ENCODE data around the gene TRAK1. TPM values are rescaled to one million over a fixed set of nuclear protein-coding genes. Genes with fewer than 3 reads are reported as not detected.
A peak's percentile ranks its signal among the peaks of the same experiment; 100 is the strongest.

Gene TRAK1
- total and polyA plus RNA-seq, 2 of the 4 experiments (the other 2 are of a cell fraction) = 25.6 to 28.1 TPM

DNA sequence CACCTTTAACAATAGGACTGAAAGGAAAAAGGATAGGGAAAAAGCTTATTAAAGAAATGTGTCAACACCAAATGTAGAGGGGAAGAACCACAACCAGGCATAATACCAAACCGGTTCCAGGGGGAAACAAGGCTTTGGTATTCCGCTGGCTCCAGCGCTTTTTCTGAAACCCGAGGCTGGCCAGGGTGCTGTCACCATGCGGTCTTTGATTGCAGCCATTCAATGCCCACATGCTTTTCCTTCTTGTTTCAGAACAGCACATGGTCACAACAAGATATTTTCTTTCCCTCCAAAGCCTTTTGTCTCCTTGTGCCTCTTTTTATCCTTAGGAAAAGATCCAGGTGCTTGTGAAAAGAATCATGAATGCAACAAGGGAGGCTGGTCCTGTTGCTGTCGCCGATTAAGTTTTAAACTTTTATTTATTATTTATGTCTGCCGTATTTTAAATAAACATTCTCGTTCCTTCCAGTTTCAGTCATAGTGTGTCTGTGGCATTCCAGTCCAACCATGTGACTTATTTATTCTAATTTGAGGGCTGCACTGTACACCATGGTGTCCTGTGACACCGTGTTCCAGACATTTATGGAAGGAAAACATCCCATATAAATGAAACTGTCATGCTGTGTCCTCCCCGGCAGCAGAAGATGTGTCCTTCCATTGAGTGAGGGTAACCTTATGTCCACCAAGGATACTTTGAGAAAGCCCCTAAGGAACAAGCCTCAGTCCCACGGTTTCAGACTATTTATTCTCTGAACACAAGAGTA is 133.7 kb downstream of the TRAK1 start:
- no peak overlapping the region for H4K8ac ChIP-seq (ENCODE audit: low read depth in 2 of 2, low read length in 2 of 2)
- H3K4me3 ChIP-seq (ENCODE audit: insufficient read depth, low read depth, low read length) = no peak overlapping the region
- H2BK5ac ChIP-seq (ENCODE audit: low read depth, low read length, poor library complexity, severe bottlenecking) = no peak overlapping the region
- H3K9ac ChIP-seq (ENCODE audit: low read depth, low read length) = no peak overlapping the region
- no peak overlapping the region for H4K5ac ChIP-seq (ENCODE audit: low read depth, low read length)
- peaks cover 18% of the 10 kb centered on the region for H3K36me3 ChIP-seq (ENCODE audit: control insufficient read depth, insufficient read depth, low read length)
- no peak overlapping the region for H3K23ac ChIP-seq (ENCODE audit: low read depth, low read length)
- H2BK15ac ChIP-seq (ENCODE audit: low read depth, low read length) = no peak overlapping the region
- no peak overlapping the region for H3K14ac ChIP-seq (replicated peaks; ENCODE audit: low read depth, low read length)
- peaks cover 15% of the 10 kb centered on the region for H3K9me1 ChIP-seq (ENCODE audit: insufficient read depth, low read length)
- peaks cover 6% of the 10 kb centered on the region for H3K4me1 ChIP-seq (ENCODE audit: control insufficient read depth, insufficient read depth, low read length)
- H3K4me2 ChIP-seq (ENCODE audit: low read depth, low read length) = no peak overlapping the region
- no peaks in the 10 kb centered on the region for H3K9me3 ChIP-seq (ENCODE audit: control insufficient read depth, insufficient read depth, low read length)
- intact Hi-C loops (cut with micrococcal nuclease) = loop anchor here (5.0 kb wide), 1 partner anchor 108 kb away; no protein-coding TSS in a partner anchor
- H4K91ac ChIP-seq (ENCODE audit: insufficient read depth, low read depth, low read length) = no peak overlapping the region
- H3K27me3 ChIP-seq (ENCODE audit: control insufficient read depth, insufficient read depth, low read length) = no peaks in the 10 kb centered on the region
- no peak overlapping the region for H3K27ac ChIP-seq (ENCODE audit: insufficient read depth, low read length)
- ChIA-PET POLR2A (ENCODE audit: unreplicated experiment) (no interaction called here), CTCF (interaction anchor here (0.6 to 1.6 kb wide), 3 partner anchors 23 to 219 kb away, joined by 3 to 5 read pairs (median 3); no protein-coding TSS in a partner anchor)
- H3K56ac ChIP-seq (ENCODE audit: extremely low read depth, insufficient read depth, low read length) = no peak overlapping the region
- TF ChIP-seq MAZ (IDR thresholded peaks at IDR 0.05; ENCODE audit: borderline replicate concordance, low read depth, low read length) = no peak
- no peak for TF ChIP-seq RFX5 (IDR thresholded peaks at IDR 0.05; ENCODE audit: low read depth, low read length)
- TF ChIP-seq FOS (IDR thresholded peaks at IDR 0.05; ENCODE audit: low read depth, low read length) = no peak
- TF ChIP-seq CEBPB (IDR thresholded peaks at IDR 0.05; ENCODE audit: low read depth, low read length) = no peak
- TF ChIP-seq RAD21 (IDR thresholded peaks at IDR 0.05; ENCODE audit: low read length) = no peak
- TF ChIP-seq MXI1 (IDR thresholded peaks at IDR 0.05; ENCODE audit: borderline replicate concordance, low read depth, low read length) = no peak
- TF ChIP-seq, protein P1, sequence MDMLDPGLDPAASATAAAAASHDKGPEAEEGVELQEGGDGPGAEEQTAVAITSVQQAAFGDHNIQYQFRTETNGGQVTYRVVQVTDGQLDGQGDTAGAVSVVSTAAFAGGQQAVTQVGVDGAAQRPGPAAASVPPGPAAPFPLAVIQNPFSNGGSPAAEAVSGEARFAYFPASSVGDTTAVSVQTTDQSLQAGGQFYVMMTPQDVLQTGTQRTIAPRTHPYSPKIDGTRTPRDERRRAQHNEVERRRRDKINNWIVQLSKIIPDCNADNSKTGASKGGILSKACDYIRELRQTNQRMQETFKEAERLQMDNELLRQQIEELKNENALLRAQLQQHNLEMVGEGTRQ (IDR thresholded peaks at IDR 0.05; ENCODE audit: low read depth, low read length) = peak; percentile 54; the same call in 1 of the 2 replicates
- TF ChIP-seq NFE2L2 (IDR thresholded peaks at IDR 0.05; ENCODE audit: low read depth, low read length) = no peak
- in situ Hi-C loops (cut with MboI; ENCODE audit: low sequenced_read_pairs) = loop anchor here (10.0 kb wide), 1 partner anchor 220 kb away; no protein-coding TSS in a partner anchor
- no peak overlapping the region for H3K18ac ChIP-seq (ENCODE audit: low read depth, low read length)
- 0 out of 2 replicates have a peak overlapping the region, but pooled peaks have one; percentile 63 for H2AK5ac ChIP-seq (ENCODE audit: low read depth, low read length)
- DNase-seq (peak; percentile 12), ATAC-seq (ENCODE audit: low read depth) (peak; percentile 84)
- H4K20me1 ChIP-seq (ENCODE audit: insufficient read depth, low read length) = no peaks in the 10 kb centered on the region
- dilution Hi-C loops (cut with HindIII; ENCODE audit: low sequenced_read_pairs, unreplicated experiment) = no loop called here
- H2BK20ac ChIP-seq (ENCODE audit: low read depth, low read length) = no peak overlapping the region
- H2AK9ac ChIP-seq (replicated peaks; ENCODE audit: low read depth, low read length, poor library complexity) = no peak overlapping the region
- BruUV-seq (replicated peaks) = TSS peak; percentile 67
- 93% methylated on average over 3 of the region's 12 CpGs; no CpG with 5 or more reads in 1 of the 2 experiments for whole genome bisulfite sequencing, 2 experiments (ENCODE audit: extremely low coverage in 2 of 2, insufficient read length in 1 of 2)
- H3K79me1 ChIP-seq (ENCODE audit: low read depth in 1 of 2, low read length in 2 of 2) = no peaks in the 10 kb centered on the region
- no peak overlapping the region for H2AFZ ChIP-seq (replicated peaks; ENCODE audit: low read length, poor library complexity)
- no peak overlapping the region for H3K4ac ChIP-seq (ENCODE audit: low read depth, low read length)
- H2BK120ac ChIP-seq (ENCODE audit: low read depth, low read length) = no peak overlapping the region
